GM21526 (cell line): ENCODE results near the gene RASA1.
A peak's percentile ranks its signal among the peaks of the same experiment; 100 is the strongest.

Source experiments
- ATAC-seq: cut with Tn5 transposase; IDR thresholded peaks from one replicate; pipeline ENCODE4 v1.9.1; 2021; ENCODE audit warnings: moderate library complexity; ENCODE audit not compliant: unreplicated experiment, low FRiP score

Gene RASA1

GRCh38 chr5:87399720-87400119, 132.0 kb downstream of the RASA1 start:
- ATAC-seq = no peak

- ATAC-seq = peak; percentile 80
Measured at GRCh38 chr5:87400305-87400899, 132.7 kb downstream of the RASA1 start.

GRCh38 chr5:87401626-87402025, 133.9 kb downstream of the RASA1 start:
- no peak for ATAC-seq

GRCh38 chr5:87403409-87403808, 135.7 kb downstream of the RASA1 start:
- ATAC-seq = no peak

GRCh38 chr5:87403899-87404298, 136.2 kb downstream of the RASA1 start:
- ATAC-seq = no peak

- no peak for ATAC-seq
Measured at GRCh38 chr5:87404359-87404758, 136.7 kb downstream of the RASA1 start.

GRCh38 chr5:87405472-87406155, 137.9 kb downstream of the RASA1 start:
- no peak for ATAC-seq

- no peak for ATAC-seq
Measured at GRCh38 chr5:87408204-87408603, 140.5 kb downstream of the RASA1 start.

- ATAC-seq = no peak
Measured at GRCh38 chr5:87410931-87411330, 143.2 kb downstream of the RASA1 start.

- no peak for ATAC-seq
Measured at GRCh38 chr5:87411586-87411972, 143.9 kb downstream of the RASA1 start.

GRCh38 chr5:87411973-87412629, 144.4 kb downstream of the RASA1 start:
- ATAC-seq = peak; percentile 22

GRCh38 chr5:87412630-87413342, 145.1 kb downstream of the RASA1 start, which contains the start of gene CCNH:
Gene CCNH (minus strand): TSS chr5:87412930. CDS start chr5:87412794, 136 bp downstream.
- ATAC-seq = peak; percentile 99

GRCh38 chr5:87413343-87413645, 145.6 kb downstream of the RASA1 start:
- no peak for ATAC-seq

- no peak for ATAC-seq
Measured at GRCh38 chr5:87418506-87418905, 150.8 kb downstream of the RASA1 start.

GRCh38 chr5:87421307-87421706, 153.6 kb downstream of the RASA1 start:
- ATAC-seq = no peak

- no peak for ATAC-seq
Measured at GRCh38 chr5:87423755-87424154, 156.1 kb downstream of the RASA1 start.

- no peak for ATAC-seq
Measured at GRCh38 chr5:87430863-87431457, 163.3 kb downstream of the RASA1 start.

GRCh38 chr5:87432460-87432859, 164.8 kb downstream of the RASA1 start:
- no peak for ATAC-seq

- no peak for ATAC-seq
Measured at GRCh38 chr5:87433945-87434344, 166.3 kb downstream of the RASA1 start.

GRCh38 chr5:87434461-87434860, 166.8 kb downstream of the RASA1 start:
- no peak for ATAC-seq

GRCh38 chr5:87435144-87435694, 167.5 kb downstream of the RASA1 start:
- ATAC-seq = no peak
